Erythroblast (primary cell): ENCODE data around the gene MRPL32.

Experiments
- GATA1 ChIP-seq: IDR thresholded peaks from 2 replicates; pipeline ENCODE4 v1.6.1; 2011; ENCODE audit warnings: low read depth, mild to moderate bottlenecking, control low read depth, low read length, moderate library complexity
- POLR2A ChIP-seq: IDR thresholded peaks from 2 replicates; pipeline ENCODE4 v1.6.1; 2011; ENCODE audit warnings: mild to moderate bottlenecking, low read length

GRCh38 chr7:42961170-42961569 is 29.0 kb downstream of the MRPL32 start:
- no peak for TF ChIP-seq POLR2A
- TF ChIP-seq GATA1: no peak
